Right lobe of liver (tissue), 6 donors: ENCODE results near the gene TRIM38. TPM values are rescaled to one million over a fixed set of nuclear protein-coding genes. Genes with fewer than 3 reads are reported as not detected.
"Not testable (repeated sequence)": the region's sequence is repeated elsewhere in the genome, so short reads cannot be mapped to it uniquely, and the experiment has no call there.

Source experiments
- ATAC-seq, 4 donors: fragments of 200-7000 bp; cut with Tn5 transposase; one replicate each; pipeline ENCODE4 v1.9.1; 2020; ENCODE audit warnings: mild to moderate bottlenecking in 4 of 4, moderate library complexity in 4 of 4
- DNase-seq, 3 donors: peaks; one replicate each; pipeline ENCODE4 v3.0.0-alpha.2; 2020
- H3K27ac ChIP-seq, 3 donors: fragments of 200-600 bp; one replicate each; pipeline ENCODE4 v1.8.0; 2022
- H3K27me3 ChIP-seq, 2 donors: fragments of 200-600 bp; one replicate each; pipeline ENCODE4 v1.8.0; 2022
- H3K36me3 ChIP-seq, 4 donors: fragments of 200-600 bp; sonication (generic) in 1 of 4; one replicate each; pipeline versions ENCODE4 v1.5.1 to v1.8.0; 2017 to 2022; ENCODE audit warnings: control low read depth in 1 of 4
- H3K4me1 ChIP-seq, 4 donors: fragments of 200-600 bp; sonication (generic) in 1 of 4; one replicate each; pipeline versions ENCODE4 v1.5.1 to v1.8.0; 2017 to 2022; ENCODE audit warnings: control low read depth in 1 of 4
- H3K4me3 ChIP-seq, 3 donors: fragments of 200-600 bp; one replicate each; pipeline ENCODE4 v1.8.0; 2022
- H3K9me3 ChIP-seq, 4 donors: fragments of 200-600 bp; sonication (generic) in 1 of 4; one replicate each; pipeline versions ENCODE4 v1.5.1 to v1.8.0; 2017 to 2022; ENCODE audit warnings: control low read depth in 1 of 4
- CTCF ChIP-seq, 4 donors: fragments of 200-600 bp in 3 of 4; fragments of 450-650 bp in 1 of 4; IDR thresholded peaks; one replicate each; pipeline versions ENCODE4 v1.5.1 to v1.8.0; 2016 to 2022; ENCODE audit warnings: antibody characterized with exemption in 4 of 4, mild to moderate bottlenecking in 2 of 4
- POLR2A ChIP-seq: fragments of 450-650 bp; IDR thresholded peaks from one replicate; pipeline ENCODE4 v1.6.1; 2017; ENCODE audit warnings: antibody characterized with exemption, mild to moderate bottlenecking
- WGBS: methylation state at CpG from one replicate; pipeline ENCODE4 v1.1.6; 2018; ENCODE audit warnings: low coverage, low lambda C conversion rate; ENCODE audit not compliant: insufficient coverage; ENCODE audit errors: missing lambda C conversion rate; 5-methylcytosine and 5-hydroxymethylcytosine counted together
- intact Hi-C, 2 donors: fragments of 100-400 bp; cut with DNase I; formaldehyde crosslinking; loops; one replicate each; pipeline versions ENCODE4 v1.11.2 to v1.14.1; 2022
- total RNA-seq, 6 experiments: library from RNA; depleted of rRNA in 2 of 6; stranded (reverse); fragments of >200 nt in 2 of 6; fragmentation: NEBNext Ultra II Directional in 3 of 6; extraction: Animal tissue kit (Norgen Biotek cat#: 25700) in 3 of 6; gene quantifications; one replicate each; pipeline versions ENCODE4 v1.1.0 to v1.2.4, GENCODE V29; 2016 to 2023
- donor health status: DM: no; HTN: yes; CAD: no.
- donor health status: DM: no; HTN: no; CAD: no.
- donor health status: DM: no; HTN: no; CAD: no.
- donor health status: DM: no; HTN: yes; CAD: no.
- donor health status: DM: no; HTN: yes; CAD: no.

TRIM38 gene
- total RNA-seq, 6 experiments from 2014 or later = 3.1 to 7.2 (median 4.5) TPM

GRCh38 chr6:26008470-26008869 is 45.9 kb downstream of the TRIM38 start:
- 49% methylated on average over 3 of the region's 3 CpGs for WGBS
- Histone ChIP-seq H3K27me3 (no peaks in the 10 kb centered on the region), H3K27ac (no peak overlapping the region), H3K9me3 (no peaks in the 10 kb centered on the region), H3K4me1 (no peaks in the 10 kb centered on the region), H3K36me3 (no peaks in the 10 kb centered on the region), H3K4me3 (no peak overlapping the region)
- TF ChIP-seq CTCF (IDR thresholded peaks at IDR 0.05) (no peak), POLR2A (no peak)
- intact Hi-C loops = no loop called here
- DNase-seq (no peak), ATAC-seq (no peak)

- no peaks in the 10 kb centered on the region for H3K9me3 ChIP-seq
- DNase-seq (no peak), ATAC-seq (no peak)
- no peaks in the 10 kb centered on the region for H3K4me1 ChIP-seq
- no peak overlapping the region for H3K27ac ChIP-seq
- TF ChIP-seq POLR2A = no peak
- no peak for TF ChIP-seq CTCF (IDR thresholded peaks at IDR 0.05)
- no peaks in the 10 kb centered on the region for H3K27me3 ChIP-seq
- no peak overlapping the region for H3K4me3 ChIP-seq
- intact Hi-C loops = no loop called here
- 91% methylated on average over 4 of the region's 4 CpGs for WGBS
- H3K36me3 ChIP-seq = no peaks in the 10 kb centered on the region
Observed at GRCh38 chr6:26009817-26010216, 47.2 kb downstream of the TRIM38 start.

GRCh38 chr6:26012061-26012460 is 49.5 kb downstream of the TRIM38 start:
- Histone ChIP-seq H3K9me3 (no peaks in the 10 kb centered on the region), H3K36me3 (no peaks in the 10 kb centered on the region), H3K27ac (no peak overlapping the region), H3K4me3 (no peak overlapping the region), H3K27me3 (no peaks in the 10 kb centered on the region), H3K4me1 (no peaks in the 10 kb centered on the region)
- WGBS = 73% methylated on average over 2 of the region's 2 CpGs
- no peak for TF ChIP-seq CTCF (IDR thresholded peaks at IDR 0.05)
- no peak for TF ChIP-seq POLR2A
- ATAC-seq (no peak), DNase-seq (no peak)
- intact Hi-C loops = no loop called here

- intact Hi-C loops, DNase-seq, H3K36me3 ChIP-seq, H3K9me3 ChIP-seq, H3K27me3 ChIP-seq, ATAC-seq, H3K4me3 ChIP-seq, H3K27ac ChIP-seq, H3K4me1 ChIP-seq: not testable (repeated sequence)
- 39% methylated on average over 5 of the region's 5 CpGs for WGBS
Observed at GRCh38 chr6:26014386-26014785, 51.8 kb downstream of the TRIM38 start.

GRCh38 chr6:26016245-26016962 is 53.8 kb downstream of the TRIM38 start:
- peak; percentile 73 to 88 (median 85) for DNase-seq
- 32% methylated on average over 18 of the region's 29 CpGs for WGBS
- intact Hi-C loops = no loop called here

More at GRCh38 chr6:26016245-26016962, 53.8 kb downstream of the TRIM38 start:
- TF ChIP-seq POLR2A (no peak), CTCF (IDR thresholded peaks at IDR 0.05) (no peak)
- H3K36me3 ChIP-seq = no peaks in the 10 kb centered on the region
- H3K27ac ChIP-seq = peak overlapping the region; percentile 66 to 73 (median 69)
- no peaks in the 10 kb centered on the region for H3K9me3 ChIP-seq
- H3K27me3 ChIP-seq = no peaks in the 10 kb centered on the region
- ATAC-seq = peak; percentile 48 to 72 (median 62)
- no peaks in the 10 kb centered on the region for H3K4me1 ChIP-seq
- H3K4me3 ChIP-seq = peak overlapping the region; percentile 4 to 56 (median 47)
